Left cardiac atrium (tissue), 4 donors: ENCODE results near the gene MANSC1. TPM values are rescaled to one million over a fixed set of nuclear protein-coding genes. Genes with fewer than 3 reads are reported as not detected.
"Not testable (repeated sequence)": the region's sequence is repeated elsewhere in the genome, so short reads cannot be mapped to it uniquely, and the experiment has no call there.

ENCODE experiments used
- ATAC-seq, 2 donors: fragments of 200-7000 bp; cut with Tn5 transposase; one replicate each; pipeline ENCODE4 v1.9.1; 2020; ENCODE audit warnings: mild to moderate bottlenecking in 2 of 2, moderate library complexity in 2 of 2
- DNase-seq: peaks from one replicate; pipeline ENCODE4 v3.0.0-alpha.2; 2020
- intact Hi-C, 2 donors: fragments of 100-400 bp; cut with DNase I; formaldehyde crosslinking; loops; one replicate each; pipeline versions ENCODE4 v1.14.1 to v1.15.1; 2022 to 2023
- total RNA-seq, 2 donors: library from RNA; stranded (reverse); fragmentation: NEBNext Ultra II Directional; extraction: Animal tissue kit (Norgen Biotek cat#: 25700); gene quantifications; one replicate each; pipeline ENCODE4 v1.2.1, GENCODE V29; 2021
- donor health status: DM: no; HTN: yes; CAD: no.
- donor health status: DM: no; HTN: yes; CAD: no; lungs with severe emphysema.
- donor health status: DM: yes; HTN: yes; CAD: no.
- donor health status: Dilated cardiomyopathy.

Gene MANSC1
- total RNA-seq, 2 donors from 2014 or later: 12.0 to 18.5 TPM

- ATAC-seq: no peak
- intact Hi-C loops: no loop called here
- no peak for DNase-seq
These were observed 16.8 kb upstream of the MANSC1 start for GRCh38 chr12:12366701-12367481.

- DNase-seq (no peak), ATAC-seq (no peak)
- intact Hi-C loops: no loop called here
These were observed 15.9 kb upstream of the MANSC1 start for GRCh38 chr12:12365931-12366431.

GRCh38 chr12:12365446-12365802 lies 15.4 kb upstream of the MANSC1 start:
- ATAC-seq: no peak
- intact Hi-C loops: no loop called here
- DNase-seq: no peak

- intact Hi-C loops: no loop called here
These were observed 14.9 kb upstream of the MANSC1 start for GRCh38 chr12:12364787-12365445.

GRCh38 chr12:12358528-12358927 lies 8.5 kb upstream of the MANSC1 start:
- no peak for ATAC-seq
- no peak for DNase-seq
- intact Hi-C loops: no loop called here

More at GRCh38 chr12:12364787-12365445, 14.9 kb upstream of the MANSC1 start:
- no peak for ATAC-seq
- no peak for DNase-seq

- ATAC-seq: no peak
- no peak for DNase-seq
- intact Hi-C loops: no loop called here
These were observed 7.8 kb upstream of the MANSC1 start for GRCh38 chr12:12357719-12358461.

GRCh38 chr12:12356896-12357718 lies 7.1 kb upstream of the MANSC1 start, which contains the start of gene BORCS5:
TSS of gene BORCS5 (plus strand) at chr12:12357078. CDS start at chr12:12357452, 374 bp downstream.
- ATAC-seq: peak; percentile 98 to 99
- intact Hi-C loops: no loop called here
- peak; percentile 98 for DNase-seq

GRCh38 chr12:12356467-12356895 lies 6.4 kb upstream of the MANSC1 start:
- DNase-seq (no peak), ATAC-seq (no peak)
- intact Hi-C loops: no loop called here

GRCh38 chr12:12353807-12354206 lies 3.8 kb upstream of the MANSC1 start:
- DNase-seq: no peak
- no peak for ATAC-seq
- intact Hi-C loops: no loop called here

GRCh38 chr12:12353276-12353675 lies 3.2 kb upstream of the MANSC1 start:
- DNase-seq: no peak
- no peak for ATAC-seq
- intact Hi-C loops: no loop called here

GRCh38 chr12:12351468-12352185 lies 1.6 kb upstream of the MANSC1 start:
- DNase-seq, intact Hi-C loops, ATAC-seq: not testable (repeated sequence)

GRCh38 chr12:12350868-12351463 lies 924 bp upstream of the MANSC1 start:
- no peak for ATAC-seq
- no peak for DNase-seq
- intact Hi-C loops: no loop called here

GRCh38 chr12:12338527-12339168 lies 11.4 kb downstream of the MANSC1 start:
- intact Hi-C loops: no loop called here
- DNase-seq: no peak
- ATAC-seq: no peak

GRCh38 chr12:12336511-12336910 lies 13.5 kb downstream of the MANSC1 start:
- intact Hi-C loops: no loop called here
- DNase-seq (no peak), ATAC-seq (no peak)

- intact Hi-C loops: no loop called here
- ATAC-seq (no peak), DNase-seq (no peak)
These were observed 14.0 kb downstream of the MANSC1 start for GRCh38 chr12:12336049-12336411.

- intact Hi-C loops: loop anchor here (2.0 to 5.0 kb wide), 2 partner anchors 252 to 254 kb away; no protein-coding TSS in a partner anchor
- peak; percentile 48 to 72 for ATAC-seq
- peak; percentile 50 for DNase-seq
These were observed 15.5 kb downstream of the MANSC1 start for GRCh38 chr12:12334367-12335040.
